Body of pancreas (tissue), 4 donors: ENCODE results near the gene HS3ST6.

ENCODE experiments used
- CTCF ChIP-seq, 7 experiments: fragments of 450-650 bp in 4 of 7; fragments of 200-600 bp in 3 of 7; sonication (generic) in 3 of 7; IDR thresholded peaks; one replicate each; pipeline ENCODE4 v1.5.1; 2016 to 2019; ENCODE audit warnings: antibody characterized with exemption in 7 of 7
- POLR2A ChIP-seq, 3 donors: fragments of 450-650 bp; IDR thresholded peaks; one replicate each; pipeline ENCODE4 v1.6.1; 2016; ENCODE audit warnings: antibody characterized with exemption in 3 of 3, mild to moderate bottlenecking in 2 of 3

GRCh38 chr16:1912215-1912543 lies 6.0 kb downstream of the HS3ST6 start:
- no peak for TF ChIP-seq CTCF (IDR thresholded peaks at IDR 0.05)
- no peak for TF ChIP-seq POLR2A (IDR thresholded peaks at IDR 0.05)
